ENCODE measurements around the gene TRPM3.

Gene TRPM3

DNA sequence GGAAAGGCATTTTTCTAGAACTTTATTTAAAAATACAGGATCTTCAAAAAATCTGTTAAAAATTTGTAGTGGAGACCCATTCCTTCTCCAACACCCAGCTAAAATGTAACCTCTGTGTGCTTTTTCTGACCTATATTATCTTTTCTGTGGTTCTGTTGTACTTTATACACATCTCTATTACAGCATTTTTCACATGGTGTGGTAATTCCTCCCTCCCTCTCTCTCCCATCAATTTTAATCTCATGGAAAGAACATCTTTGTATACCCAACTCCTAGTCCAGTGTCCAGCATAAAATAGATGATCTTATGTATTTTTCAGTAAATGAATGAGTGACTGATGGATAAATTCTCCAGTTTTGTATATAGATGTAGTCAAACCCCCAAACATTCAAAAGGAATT, 523.5 kb downstream of the TRPM3 start:
- DNase-seq (ENCODE audit: low read depth, low spot score), result no peak

DNA sequence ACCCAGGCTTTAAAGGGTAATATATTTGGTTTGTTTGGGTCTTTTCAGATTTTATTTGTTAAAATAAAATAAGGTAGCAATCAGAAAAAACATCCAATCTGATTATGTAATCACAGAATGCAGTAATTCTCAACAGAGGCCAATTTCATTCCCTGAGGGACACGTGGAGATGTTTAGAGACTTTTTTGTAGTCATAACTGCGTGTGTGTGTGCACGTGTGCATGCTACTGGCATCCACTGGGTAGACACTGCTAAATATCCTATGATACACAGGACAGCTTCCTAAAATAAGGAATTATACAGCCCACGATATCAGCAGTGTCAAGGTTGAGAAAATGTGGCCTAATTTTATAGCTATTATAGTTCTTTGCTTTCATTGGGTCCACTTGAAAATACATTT, 526.2 kb downstream of the TRPM3 start:
- no peak overlapping the region for H3K27ac ChIP-seq
- DNase-seq (ENCODE audit: low read depth, low spot score), result no peak

More for the DNA sequence above, 523.5 kb downstream of the TRPM3 start:
- no peak overlapping the region for H3K27ac ChIP-seq

DNA sequence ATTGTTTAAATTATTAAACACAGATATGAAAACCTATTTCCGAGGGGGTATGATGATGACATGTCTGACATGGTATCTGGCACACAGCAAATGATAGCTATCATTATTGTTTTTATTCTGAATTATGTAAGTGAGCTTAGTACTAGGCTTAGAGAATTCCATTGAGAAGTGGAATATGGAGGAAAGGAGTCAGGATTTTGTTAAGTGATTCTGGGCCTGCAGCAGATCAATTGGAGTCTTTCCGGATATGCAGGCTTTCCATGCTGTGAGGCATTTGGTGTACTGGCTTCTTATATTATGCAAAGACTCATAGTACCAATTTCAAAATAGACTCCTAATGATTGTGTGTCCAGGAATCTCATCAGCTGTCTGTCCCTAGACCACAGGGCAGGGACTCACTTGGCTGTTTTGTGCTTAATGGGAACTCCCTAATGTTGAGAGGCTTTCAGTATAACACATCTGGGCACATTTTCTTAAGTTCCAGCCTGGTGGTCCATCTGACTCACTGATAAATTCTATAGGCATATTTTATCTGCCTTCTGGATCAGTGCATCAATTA, 527.0 kb downstream of the TRPM3 start:
- H3K27ac ChIP-seq, result no peak overlapping the region
- no peak for DNase-seq (ENCODE audit: low read depth, low spot score)

DNA sequence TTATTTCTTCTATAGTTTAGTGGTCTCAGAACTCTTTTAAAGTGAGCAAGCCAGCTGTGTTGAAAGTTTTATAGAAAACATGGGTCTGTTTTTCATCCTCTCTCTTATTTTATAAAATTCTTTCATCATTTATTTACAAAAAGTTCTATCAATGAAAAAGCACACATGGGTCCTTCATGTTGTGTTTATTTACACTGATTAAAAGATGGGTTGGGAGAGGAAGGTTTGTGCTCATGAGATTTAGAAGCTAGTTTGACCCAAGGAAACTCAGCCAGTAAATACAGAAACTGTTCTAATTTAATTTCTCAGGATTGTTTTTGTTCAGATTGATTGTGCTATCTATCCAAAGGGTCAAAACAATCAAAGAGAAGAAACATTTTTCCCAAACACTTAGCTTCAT, 528.2 kb downstream of the TRPM3 start:
- H3K27ac ChIP-seq, result no peak overlapping the region

DNA sequence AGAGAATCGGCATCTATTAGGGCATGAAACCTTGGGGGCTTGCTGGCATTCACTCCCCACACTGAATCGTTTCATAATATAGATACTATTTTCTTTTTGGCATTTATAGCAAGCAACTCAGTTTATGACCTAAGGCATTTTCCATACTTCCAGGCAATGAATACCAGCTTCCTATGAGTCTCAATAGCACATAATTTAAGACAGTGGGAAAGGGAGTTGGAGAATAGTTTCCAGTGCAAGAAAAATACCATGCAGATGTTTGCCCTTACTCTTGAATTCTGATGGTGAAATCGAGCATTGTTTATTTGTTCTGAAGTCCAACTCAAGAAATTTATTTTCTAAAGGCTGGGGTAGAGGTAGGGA, 531.1 kb downstream of the TRPM3 start:
- no peak for DNase-seq (ENCODE audit: low read depth, low spot score)

More for the DNA sequence above, 528.2 kb downstream of the TRPM3 start:
- DNase-seq (ENCODE audit: low read depth, low spot score), result no peak

DNA sequence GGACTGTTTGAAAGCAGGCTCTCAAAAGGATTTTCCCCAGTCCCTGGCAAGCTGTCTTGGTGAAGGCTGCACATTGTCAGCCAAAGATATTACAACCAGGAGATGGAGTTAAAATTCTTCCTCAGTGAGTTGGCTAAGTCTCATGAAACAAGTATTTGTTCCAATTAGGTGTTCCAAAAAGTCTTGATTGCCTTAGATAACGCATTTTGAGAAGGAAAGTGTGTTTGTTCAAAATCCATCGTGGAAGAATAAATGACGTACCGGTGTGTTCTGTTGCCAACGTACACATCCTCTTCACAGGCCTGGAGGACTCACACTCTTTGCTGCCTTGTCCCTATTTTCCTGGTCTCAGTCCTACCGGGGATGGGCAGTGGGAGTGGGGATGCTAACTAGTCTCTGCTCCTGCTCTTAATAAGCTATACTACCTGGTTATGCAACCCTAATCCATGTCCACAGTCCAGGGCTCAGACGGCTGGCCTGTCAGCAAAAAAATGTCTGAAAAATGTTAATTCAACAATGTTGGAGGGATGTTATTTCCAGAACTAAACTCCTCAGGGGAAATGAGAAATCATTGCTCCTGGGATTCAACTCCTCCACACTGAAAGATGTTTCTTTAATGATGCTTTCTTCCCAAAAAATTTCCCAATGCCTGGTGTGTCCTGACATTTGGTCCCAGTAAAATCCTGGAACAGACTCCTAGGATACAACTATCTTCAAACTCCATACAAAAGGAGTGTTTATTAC, 531.7 kb downstream of the TRPM3 start:
- H3K27ac ChIP-seq, result no peak overlapping the region
- no peak for DNase-seq (ENCODE audit: low read depth, low spot score)

More for the DNA sequence above, 531.1 kb downstream of the TRPM3 start:
- H3K27ac ChIP-seq, result no peak overlapping the region

DNA sequence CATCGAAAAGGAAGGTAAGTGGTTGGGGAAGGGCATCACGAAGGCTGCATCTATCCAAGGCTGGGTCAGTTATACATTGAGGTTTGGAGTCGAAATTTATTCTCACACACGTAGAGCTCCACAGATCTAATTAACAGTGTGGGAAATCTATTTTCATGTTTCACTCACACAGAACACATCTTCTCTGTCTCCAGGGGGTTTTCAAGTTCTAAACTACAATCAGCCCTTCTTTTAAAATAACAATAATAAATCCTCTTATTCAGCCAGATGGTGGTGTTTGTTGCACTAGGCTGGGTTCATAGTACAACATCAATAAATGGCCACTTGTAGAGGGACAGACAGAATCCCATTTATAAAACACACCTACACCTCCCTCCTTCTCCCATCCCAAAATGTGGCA, 532.4 kb downstream of the TRPM3 start:
- no peak for DNase-seq (ENCODE audit: low read depth, low spot score)
- no peak overlapping the region for H3K27ac ChIP-seq

DNA sequence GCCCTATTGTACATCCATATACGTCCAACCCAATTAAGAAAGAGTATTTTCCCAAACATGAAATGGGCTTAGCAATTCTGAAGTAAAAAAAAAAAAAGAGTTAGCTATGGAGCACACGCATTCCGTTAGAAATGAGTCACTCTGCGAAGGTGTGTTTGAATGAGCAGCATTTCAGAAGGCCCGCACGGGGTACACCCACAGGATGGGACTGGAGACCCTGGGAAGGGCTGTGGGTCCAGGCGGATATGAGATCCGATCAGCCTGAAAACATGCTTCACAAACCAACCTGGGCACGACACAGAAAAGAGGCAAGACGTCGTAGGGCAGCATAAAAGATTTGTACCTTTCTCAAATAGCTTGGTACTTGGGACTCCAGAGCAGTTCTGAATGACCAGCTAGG, 533.0 kb downstream of the TRPM3 start:
- H3K27ac ChIP-seq, result no peak overlapping the region
- no peak for DNase-seq (ENCODE audit: low read depth, low spot score)

DNA sequence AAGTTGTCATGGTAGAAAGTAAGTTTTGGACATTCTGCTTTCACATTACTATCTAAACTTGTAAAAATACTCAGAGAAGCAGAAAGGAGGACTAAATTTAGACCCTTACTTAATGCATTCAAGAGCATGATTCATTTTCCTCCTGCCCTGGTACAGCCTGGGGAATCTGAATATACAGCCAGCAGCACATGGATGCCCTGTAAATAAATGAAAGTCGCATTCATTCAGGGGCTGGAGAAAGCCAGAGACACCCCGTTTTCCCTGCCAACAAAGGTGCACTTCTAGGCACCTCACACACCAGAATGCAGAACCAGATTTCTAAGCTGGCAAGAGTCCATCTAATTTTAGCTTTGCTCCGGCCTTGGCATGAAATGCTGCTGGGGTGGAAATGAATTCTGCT, 534.2 kb downstream of the TRPM3 start:
- no peak overlapping the region for H3K27ac ChIP-seq
- no peak for DNase-seq (ENCODE audit: low read depth, low spot score)

DNA sequence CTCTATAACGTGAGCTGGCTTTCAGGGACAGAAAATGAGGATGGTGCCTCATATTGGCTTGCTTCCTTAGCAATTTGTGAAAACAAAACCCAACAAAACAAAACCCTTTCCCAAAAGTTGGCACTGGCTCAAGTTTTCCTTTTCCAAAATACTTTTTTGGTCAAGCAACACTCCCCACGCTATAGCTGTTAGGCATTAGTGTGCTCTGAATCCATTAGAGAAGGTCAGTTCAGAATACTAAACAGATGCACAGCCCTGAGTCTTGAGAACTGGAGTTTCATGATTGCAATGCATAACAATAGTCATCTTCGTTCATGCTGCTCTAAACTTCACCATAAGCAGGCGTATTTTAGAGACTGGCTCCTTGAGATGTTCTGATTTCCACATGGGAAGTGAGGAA, 534.9 kb downstream of the TRPM3 start:
- H3K27ac ChIP-seq, result no peak overlapping the region
- DNase-seq (ENCODE audit: low read depth, low spot score), result no peak

DNA sequence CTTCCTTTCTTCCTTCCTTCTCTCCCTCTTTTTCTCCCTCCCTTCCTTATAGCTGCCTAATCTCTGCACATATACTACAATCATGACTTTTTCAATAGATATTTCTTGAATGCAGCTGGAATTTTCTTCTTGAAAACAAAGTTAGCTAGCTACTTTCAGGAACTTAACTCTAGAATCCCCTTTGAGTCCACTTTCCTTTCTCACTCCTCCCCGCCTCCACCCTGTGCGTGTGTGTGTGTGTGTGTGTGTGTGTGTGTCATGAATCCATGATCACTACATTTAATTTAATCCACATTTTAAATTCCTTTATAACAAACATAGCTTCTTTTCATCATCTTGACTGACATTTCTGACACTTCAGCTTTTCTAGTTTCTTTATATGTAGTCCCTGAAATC, 539.5 kb downstream of the TRPM3 start:
- no peak overlapping the region for H3K27ac ChIP-seq
- DNase-seq (ENCODE audit: low read depth, low spot score), result no peak

DNA sequence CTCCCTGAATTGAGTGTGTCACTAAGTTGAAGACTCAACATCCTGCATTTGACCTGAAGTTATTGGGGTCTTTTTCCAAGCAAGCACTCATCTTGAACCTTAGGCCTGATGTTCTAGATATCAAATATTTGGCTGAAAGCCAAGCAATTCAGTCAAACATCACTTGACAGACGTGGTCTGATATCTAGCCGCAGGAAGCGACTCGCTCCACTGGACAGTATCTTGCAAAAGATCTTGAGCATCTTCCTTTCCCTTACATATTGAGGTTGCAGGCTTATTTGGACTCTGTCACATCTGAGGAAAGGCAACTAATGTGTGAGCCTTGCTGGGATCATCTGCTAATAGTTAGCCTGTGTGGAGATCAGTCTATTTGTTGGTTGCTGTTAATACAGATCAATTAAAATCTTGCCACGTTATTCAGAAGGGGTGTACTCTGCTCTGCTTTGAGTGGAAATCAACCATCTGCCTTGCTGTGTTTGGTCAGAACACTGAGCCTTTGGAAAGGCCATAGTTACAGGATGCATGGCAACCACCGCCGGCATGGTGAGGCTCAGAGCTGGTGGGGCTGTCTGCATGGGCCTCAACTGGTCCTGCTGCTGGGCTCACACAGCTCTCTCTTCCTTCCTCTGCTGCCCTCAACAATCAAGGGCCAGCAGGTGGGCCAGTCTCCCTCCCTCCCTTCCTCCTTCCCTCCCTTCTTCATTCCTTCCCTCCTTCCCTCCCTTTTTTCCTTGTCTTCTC, 540.0 kb downstream of the TRPM3 start:
- no peak for DNase-seq (ENCODE audit: low read depth, low spot score)
- no peak overlapping the region for H3K27ac ChIP-seq

DNA sequence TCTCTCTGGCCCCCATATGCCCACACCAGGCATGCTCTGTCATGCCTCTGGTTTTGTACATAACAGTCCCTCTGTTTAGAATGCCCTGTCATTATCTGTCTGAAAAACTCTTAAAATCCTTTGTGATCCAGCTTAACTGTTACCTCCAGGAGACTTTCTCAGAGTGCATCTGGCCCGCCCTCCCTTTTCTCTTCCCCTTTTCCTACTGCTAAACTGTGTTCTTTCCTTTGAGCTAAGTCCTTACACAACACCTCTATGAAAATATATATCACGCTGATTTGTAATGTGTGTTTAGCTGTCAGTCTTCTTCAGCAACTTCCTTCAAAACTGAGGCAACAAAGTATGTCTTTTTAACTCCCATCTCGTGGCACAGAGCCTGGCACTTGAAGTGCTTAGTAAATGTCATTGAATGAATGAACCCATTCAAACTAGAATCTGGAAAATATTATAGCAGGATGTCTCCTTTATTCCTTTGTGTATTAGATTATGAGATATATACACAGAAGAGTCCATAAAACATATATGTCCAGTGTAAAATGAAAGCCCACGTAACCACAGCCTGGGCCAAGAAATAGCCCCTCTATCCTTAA, 540.7 kb downstream of the TRPM3 start:
- H3K27ac ChIP-seq, result no peak overlapping the region
- no peak for DNase-seq (ENCODE audit: low read depth, low spot score)

DNA sequence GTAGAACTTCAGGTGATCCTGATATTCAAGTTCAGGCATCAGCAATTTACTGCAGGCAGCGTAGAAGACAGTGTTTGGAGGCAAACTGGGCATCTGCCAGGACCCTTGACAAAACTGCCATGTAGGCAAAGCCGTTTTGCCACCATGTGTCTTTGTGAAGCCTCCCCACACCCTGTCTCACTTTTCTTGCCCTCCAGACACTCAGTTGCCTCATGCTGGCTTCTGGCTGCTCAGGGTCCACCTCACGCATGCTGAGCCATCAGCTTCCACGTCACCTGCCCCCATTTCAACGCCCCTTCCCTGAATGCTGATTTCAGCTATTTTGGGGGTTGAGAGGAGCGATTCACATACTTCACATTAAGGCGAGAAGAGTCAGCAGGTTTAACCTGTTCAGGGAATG, 541.7 kb downstream of the TRPM3 start:
- H3K27ac ChIP-seq, result no peak overlapping the region
- DNase-seq (ENCODE audit: low read depth, low spot score), result no peak

DNA sequence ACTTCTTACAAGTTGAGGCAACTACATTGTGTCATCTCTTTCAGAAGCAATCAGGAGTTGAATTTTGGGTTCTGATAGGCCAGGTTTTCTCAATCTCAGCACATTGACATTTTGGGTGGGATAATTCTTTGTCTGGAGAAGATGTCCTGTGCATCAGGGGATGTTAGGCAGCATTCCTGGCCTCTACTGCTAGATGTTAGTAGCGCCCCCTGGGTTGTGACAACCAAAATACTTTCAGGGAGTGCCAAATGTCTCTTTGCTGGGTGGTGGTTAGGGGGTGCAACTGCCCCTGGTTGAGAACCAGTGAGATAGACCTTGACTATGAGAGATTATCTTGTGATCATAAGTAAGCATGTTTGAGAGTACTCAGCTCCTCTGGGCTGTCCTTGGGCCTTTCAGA, 542.7 kb downstream of the TRPM3 start:
- no peak for DNase-seq (ENCODE audit: low read depth, low spot score)
- H3K27ac ChIP-seq, result no peak overlapping the region

DNA sequence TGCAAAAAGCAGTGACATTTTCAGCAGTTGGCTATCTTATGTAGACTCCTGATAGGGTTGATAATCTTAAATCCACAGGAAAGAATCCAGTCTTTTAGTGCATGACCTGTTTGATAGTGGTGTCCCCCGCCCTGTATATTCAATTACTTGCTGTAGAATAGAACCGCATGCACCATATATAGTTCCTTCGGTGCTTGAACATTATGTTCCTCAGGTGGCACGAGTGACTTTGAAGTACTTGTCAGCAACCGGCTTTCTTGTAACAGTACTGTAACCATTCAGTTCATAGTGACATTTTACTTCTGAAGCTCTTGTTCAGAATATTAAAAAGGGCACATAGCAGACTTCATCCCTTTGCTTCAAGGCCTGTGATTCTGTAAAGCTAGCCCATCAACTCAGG, 543.8 kb downstream of the TRPM3 start:
- no peak overlapping the region for H3K27ac ChIP-seq

DNA sequence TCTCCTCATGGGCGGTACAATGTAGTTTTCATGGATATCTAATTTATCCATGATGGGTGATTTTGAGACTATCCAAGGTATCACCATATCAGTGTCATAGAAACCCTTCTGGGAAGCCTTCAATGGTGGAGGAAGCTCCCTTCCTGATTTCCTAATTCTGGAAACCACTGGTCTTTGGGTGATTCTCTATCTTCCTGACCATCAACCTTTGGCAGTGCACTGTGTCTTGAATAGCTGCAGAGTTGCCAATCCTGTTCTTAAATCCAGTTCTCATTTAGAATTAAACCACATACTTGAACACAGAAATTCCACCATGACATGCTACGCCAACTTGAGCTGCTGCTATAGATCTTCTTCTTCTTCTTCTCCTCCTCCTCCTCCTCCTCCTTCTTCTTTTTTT, 545.3 kb downstream of the TRPM3 start:
- no peak overlapping the region for H3K27ac ChIP-seq
- DNase-seq (ENCODE audit: low read depth, low spot score), result no peak

More for the DNA sequence above, 543.8 kb downstream of the TRPM3 start:
- DNase-seq (ENCODE audit: low read depth, low spot score), result no peak

DNA sequence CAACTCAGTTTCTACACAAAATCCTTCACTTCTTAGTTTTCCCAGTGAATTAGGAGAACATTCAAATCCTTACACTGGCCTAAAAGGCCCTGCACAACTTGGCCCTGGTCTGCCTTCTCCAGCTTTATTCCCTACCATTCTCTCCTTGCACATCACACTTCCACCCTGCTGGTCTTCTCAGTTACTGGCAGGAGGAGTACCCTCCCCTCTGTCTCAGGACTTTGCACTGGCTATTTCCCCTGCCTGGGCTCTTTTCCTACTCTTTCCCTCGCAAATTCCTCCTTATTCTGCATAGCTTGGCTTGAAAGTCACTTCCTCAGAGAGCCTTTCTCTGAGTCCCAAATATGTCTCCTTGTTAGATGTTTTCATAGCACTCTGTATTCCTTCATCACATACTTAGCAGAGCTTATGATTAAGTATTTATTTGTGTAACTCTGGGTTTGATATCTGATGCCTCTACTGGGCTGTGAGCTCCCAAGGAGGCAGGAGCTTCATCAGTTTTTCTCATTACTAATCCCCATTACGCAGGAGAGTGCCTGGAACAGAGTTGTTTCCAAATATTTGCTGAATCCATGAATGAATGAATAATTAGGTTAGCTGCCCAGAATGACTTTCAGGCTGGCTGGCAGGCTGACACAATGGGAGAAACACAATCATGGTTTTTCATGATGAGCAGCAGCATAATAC, 547.1 kb downstream of the TRPM3 start:
- no peak for DNase-seq (ENCODE audit: low read depth, low spot score)
- H3K27ac ChIP-seq, result no peak overlapping the region

DNA sequence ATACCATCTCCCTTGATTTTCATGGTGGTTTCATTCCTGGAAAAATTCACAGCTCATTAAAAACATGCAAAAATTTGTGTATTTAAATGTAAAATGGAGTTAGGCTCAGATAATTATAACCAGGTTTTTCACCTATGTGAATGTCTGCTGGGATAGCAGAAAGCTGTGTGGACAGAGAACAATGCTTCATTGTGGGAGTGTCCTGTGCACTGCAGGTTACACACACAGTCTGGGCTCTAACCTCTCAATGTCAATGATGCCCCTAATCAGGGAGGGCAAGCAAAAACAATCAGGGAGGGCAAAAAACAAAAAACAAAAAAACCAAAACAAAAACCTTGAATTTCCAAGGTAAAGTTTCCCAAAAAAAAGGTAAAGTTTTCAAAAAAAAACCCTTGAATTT, 548.1 kb downstream of the TRPM3 start:
- no peak overlapping the region for H3K27ac ChIP-seq
- no peak for DNase-seq (ENCODE audit: low read depth, low spot score)

DNA sequence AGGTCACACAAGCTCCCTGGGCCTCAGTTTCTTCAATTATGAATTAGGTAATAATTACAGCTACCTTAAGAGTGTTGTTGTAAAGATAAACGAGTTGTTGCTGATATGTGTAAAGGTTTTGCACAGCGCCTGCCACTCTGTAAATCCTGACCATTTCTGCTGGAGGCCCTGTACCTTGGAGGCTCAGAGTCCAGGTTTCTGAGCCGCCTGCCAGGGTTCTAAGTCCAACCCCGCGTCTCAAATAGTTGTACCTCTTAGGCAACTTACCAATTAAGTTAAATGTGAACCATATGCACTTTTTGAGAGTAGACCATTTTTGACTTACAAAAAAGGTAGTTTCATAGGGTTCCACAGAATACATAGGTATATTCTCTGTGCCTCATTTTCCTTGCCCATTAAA, 550.2 kb downstream of the TRPM3 start:
- no peak overlapping the region for H3K27ac ChIP-seq

DNA sequence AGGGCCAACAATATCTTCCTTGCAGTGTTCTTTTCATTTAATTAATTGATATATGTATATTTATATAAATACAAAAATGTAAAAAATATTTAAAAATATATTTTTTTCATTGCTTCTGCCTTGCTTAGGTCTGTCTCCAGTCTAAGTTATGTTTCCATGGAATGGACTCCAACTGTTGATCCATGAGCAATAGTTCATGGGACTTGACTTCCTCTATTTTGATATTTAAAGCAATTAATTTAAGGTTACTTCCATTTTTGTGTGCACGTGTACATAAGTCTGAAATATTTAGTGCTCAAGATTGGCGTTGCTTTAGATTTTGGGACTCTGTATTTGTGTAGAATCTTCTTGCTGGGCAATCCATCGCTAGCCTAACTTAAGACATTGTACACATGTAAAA, 551.6 kb downstream of the TRPM3 start:
- no peak for DNase-seq (ENCODE audit: low read depth, low spot score)
- no peak overlapping the region for H3K27ac ChIP-seq

More for the DNA sequence above, 550.2 kb downstream of the TRPM3 start:
- no peak for DNase-seq (ENCODE audit: low read depth, low spot score)

Data from epithelial cell of prostate (primary cell).